ENCODE results near the gene DDX5.

DNA sequence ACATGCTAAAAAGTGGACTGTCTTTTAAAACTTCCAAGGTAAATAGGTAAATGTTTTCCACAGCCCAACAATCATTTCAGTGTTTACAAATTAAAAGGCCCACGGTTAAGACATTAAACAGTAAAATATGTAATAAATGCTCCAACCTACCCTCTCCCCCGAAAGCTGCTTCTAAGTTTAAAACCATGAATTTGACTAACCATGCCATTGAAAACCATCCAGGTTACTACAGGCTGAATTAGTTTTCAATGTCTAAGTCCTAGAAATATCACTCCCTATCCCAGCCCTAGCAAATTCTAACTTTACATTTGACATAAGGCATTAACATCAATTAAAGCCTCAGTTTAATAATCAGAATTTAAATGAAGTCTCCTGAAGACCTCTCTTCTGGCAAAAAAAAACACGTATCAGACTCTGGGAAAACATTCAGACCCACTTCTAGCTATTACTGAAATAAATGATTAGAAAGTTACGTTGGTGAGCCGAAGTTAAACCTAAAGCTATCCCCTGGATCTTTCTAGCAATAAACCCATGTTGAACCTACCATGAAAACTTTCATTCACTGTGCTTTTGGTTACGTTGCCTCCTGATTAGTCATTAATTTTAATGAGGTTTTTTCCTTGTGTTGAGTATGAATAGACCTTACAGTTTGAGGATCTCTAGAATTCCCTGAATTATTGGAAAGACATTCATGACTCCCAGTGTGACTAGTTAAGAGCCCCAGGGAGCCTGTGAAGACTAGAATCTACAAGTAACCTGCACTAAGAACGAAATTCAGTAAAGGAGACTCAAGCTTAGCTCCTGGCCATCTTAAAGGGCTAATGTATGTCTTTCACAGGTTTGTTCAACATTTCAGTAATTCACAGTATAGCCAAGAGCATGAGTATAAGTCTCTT is 7.5 kb downstream of the DDX5 start:
- no peak for TF ChIP-seq EZH2 (IDR thresholded peaks at IDR 0.05; ENCODE audit: low read length, missing control alignments)
- TF ChIP-seq, protein P1, sequence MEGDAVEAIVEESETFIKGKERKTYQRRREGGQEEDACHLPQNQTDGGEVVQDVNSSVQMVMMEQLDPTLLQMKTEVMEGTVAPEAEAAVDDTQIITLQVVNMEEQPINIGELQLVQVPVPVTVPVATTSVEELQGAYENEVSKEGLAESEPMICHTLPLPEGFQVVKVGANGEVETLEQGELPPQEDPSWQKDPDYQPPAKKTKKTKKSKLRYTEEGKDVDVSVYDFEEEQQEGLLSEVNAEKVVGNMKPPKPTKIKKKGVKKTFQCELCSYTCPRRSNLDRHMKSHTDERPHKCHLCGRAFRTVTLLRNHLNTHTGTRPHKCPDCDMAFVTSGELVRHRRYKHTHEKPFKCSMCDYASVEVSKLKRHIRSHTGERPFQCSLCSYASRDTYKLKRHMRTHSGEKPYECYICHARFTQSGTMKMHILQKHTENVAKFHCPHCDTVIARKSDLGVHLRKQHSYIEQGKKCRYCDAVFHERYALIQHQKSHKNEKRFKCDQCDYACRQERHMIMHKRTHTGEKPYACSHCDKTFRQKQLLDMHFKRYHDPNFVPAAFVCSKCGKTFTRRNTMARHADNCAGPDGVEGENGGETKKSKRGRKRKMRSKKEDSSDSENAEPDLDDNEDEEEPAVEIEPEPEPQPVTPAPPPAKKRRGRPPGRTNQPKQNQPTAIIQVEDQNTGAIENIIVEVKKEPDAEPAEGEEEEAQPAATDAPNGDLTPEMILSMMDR (conservative IDR thresholded peaks at IDR 0.05 in 1 of 2, IDR thresholded peaks at IDR 0.05 in 1 of 2; ENCODE audit: low read depth in 1 of 2, low read length in 2 of 2) = no peak
